ENCODE measurements around the gene ITGAD. TPM values are rescaled to one million over a fixed set of nuclear protein-coding genes. Genes with fewer than 3 reads are reported as not detected.

The ITGAD gene
- polyA plus RNA-seq, 2 of the 4 experiments (the other 2 are of a cell fraction) = not detected

DNA sequence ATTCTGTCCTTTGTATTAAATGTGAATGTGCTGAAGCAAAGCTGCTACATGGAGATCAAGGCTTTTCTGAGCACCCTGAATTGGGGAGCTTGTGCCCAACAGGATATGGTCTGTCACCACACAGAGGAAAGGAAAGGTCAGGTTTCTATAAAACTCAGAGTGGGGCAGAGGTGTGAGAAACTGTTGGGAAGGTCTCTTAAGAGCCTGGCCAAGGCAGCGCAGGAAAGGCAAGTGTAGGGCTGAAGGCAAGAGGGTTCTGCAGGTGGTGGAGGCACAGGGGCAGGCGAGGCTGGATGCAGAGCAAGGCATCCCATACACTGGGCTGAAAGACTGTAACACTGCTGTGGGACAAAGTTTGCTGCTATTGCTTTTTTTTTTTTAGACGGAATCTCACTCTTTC, 26.9 kb downstream of the ITGAD start (continued):
- TF ChIP-seq HOXA7 (CRISPR knock-in tag; IDR thresholded peaks at IDR 0.05) = no peak
- no peak for TF ChIP-seq FOXS1 (CRISPR knock-in tag; IDR thresholded peaks at IDR 0.05)
- TF ChIP-seq SMC3 (IDR thresholded peaks at IDR 0.05) = no peak
- no peak for TF ChIP-seq FOSB (CRISPR knock-in tag; IDR thresholded peaks at IDR 0.05)
- TF ChIP-seq HOXB5 (CRISPR knock-in tag; IDR thresholded peaks at IDR 0.05) = no peak

DNA sequence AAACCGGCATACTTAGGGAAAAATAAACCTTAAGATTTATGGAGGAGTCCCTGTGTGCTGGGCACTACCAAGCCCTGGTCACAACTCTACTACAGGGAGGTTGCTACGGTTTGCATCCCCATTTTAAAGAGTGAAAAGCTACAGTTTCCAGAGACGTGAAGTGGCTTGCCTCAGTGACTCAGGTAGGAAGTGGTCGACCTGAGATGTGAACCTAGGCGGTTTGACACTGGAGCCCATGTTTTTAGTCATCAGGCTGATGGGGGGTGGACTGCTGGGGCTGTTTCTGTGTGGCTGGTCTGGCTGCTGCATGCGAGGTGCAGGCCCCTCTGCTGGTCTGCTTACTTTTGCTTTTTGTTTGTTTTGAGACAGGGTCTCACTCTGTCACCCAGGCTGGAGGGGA, 28.5 kb downstream of the ITGAD start:
- ATAC-seq (no peak), DNase-seq (ENCODE audit: low read depth in 1 of 2, low spot score in 1 of 2) (no peak), FAIRE-seq (no peak)
- H3K4me2 ChIP-seq = no peak overlapping the region
- TF ChIP-seq CEBPB (IDR thresholded peaks at IDR 0.05) (no peak), SREBF2 (IDR thresholded peaks at IDR 0.05) (no peak), BHLHE40 (IDR thresholded peaks at IDR 0.05; ENCODE audit: low read depth, low read length) (no peak), MYC (IDR thresholded peaks at IDR 0.05; ENCODE audit: borderline replicate concordance, low read length) (no peak), GATA3 (IDR thresholded peaks at IDR 0.05; ENCODE audit: borderline replicate concordance) (no peak), KDM5A (IDR thresholded peaks at IDR 0.05) (no peak), ZFP36 (IDR thresholded peaks at IDR 0.05; ENCODE audit: borderline replicate concordance, partially characterized antibody) (no peak), ZC3H11A (IDR thresholded peaks at IDR 0.05) (no peak), MAZ (IDR thresholded peaks at IDR 0.05; ENCODE audit: borderline replicate concordance, low read depth, low read length) (no peak), HDAC2 (IDR thresholded peaks at IDR 0.05) (no peak), RNF2 (IDR thresholded peaks at IDR 0.05; ENCODE audit: borderline replicate concordance, low read depth) (no peak)
- TF ChIP-seq, protein P1, sequence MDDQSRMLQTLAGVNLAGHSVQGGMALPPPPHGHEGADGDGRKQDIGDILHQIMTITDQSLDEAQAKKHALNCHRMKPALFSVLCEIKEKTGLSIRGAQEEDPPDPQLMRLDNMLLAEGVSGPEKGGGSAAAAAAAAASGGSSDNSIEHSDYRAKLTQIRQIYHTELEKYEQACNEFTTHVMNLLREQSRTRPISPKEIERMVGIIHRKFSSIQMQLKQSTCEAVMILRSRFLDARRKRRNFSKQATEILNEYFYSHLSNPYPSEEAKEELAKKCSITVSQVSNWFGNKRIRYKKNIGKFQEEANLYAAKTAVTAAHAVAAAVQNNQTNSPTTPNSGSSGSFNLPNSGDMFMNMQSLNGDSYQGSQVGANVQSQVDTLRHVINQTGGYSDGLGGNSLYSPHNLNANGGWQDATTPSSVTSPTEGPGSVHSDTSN (IDR thresholded peaks at IDR 0.05) = no peak
- TF ChIP-seq, protein P2, sequence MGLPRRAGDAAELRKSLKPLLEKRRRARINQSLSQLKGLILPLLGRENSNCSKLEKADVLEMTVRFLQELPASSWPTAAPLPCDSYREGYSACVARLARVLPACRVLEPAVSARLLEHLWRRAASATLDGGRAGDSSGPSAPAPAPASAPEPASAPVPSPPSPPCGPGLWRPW (IDR thresholded peaks at IDR 0.05) = no peak
- H3K4me1 ChIP-seq = no peaks in the 10 kb centered on the region
- CTCF ChIA-PET = interaction anchor here (0.6 to 1.7 kb wide), 3 partner anchors 10 to 206 kb away, joined by 3 to 6 read pairs (median 4); partner anchors contain the start of gene ZNF843
- no peak overlapping the region for H3K27ac ChIP-seq
- H3K9me3 ChIP-seq = peaks cover 11% of the 10 kb centered on the region; the same call in 2 of the 3 replicates
- POLR2A ChIA-PET = interaction anchor here (0.7 kb wide), 1 partner anchor 63 kb away, joined by 3 read pairs; no protein-coding TSS in a partner anchor
- 13% methylated on average over 6 of the region's 6 CpGs for WGBS (ENCODE audit: missing lambda C conversion rate)
- H3K4me3 ChIP-seq = no peak overlapping the region

DNA sequence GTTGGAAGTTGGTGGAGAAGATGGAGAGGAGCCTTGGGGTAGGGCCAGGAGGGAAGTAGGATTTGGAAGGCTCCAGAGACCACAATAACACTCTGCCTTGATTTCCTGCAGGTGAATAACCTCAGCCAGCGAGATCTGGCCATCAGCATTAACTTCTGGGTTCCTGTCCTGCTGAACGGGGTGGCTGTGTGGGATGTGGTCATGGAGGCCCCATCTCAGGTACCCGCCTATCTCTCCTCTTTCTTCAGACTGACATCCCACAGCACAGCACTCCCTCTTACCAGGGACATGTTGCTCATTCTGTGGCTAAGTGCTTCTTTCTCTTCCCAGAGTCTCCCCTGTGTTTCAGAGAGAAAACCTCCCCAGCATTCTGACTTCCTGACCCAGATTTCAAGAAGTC, 30.1 kb downstream of the ITGAD start:
- no peak for FAIRE-seq

DNA sequence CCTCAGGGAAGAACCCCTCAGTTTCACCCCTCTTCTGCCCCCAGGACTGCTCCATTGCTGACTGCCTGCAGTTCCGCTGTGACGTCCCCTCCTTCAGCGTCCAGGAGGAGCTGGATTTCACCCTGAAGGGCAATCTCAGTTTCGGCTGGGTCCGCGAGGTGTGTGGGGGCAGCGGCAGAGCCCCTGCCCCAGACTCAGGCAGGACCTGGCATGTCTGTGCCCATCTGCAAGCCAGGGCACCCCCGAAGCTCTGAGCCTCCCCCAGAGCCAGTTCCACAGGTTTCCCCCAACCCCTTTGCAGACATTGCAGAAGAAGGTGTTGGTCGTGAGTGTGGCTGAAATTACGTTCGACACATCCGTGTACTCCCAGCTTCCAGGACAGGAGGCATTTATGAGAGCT, 30.7 kb downstream of the ITGAD start:
- FAIRE-seq = no peak
- ChIA-PET POLR2A (no interaction called here), CTCF (interaction anchor here (1.6 kb wide), 1 partner anchor 19 kb away, joined by 4 read pairs; the partner anchor contains the start of gene ZNF843)
- TF ChIP-seq MYC (IDR thresholded peaks at IDR 0.05; ENCODE audit: borderline replicate concordance, low read length) (no peak), HDAC2 (IDR thresholded peaks at IDR 0.05) (no peak), EHF (CRISPR knock-in tag; IDR thresholded peaks at IDR 0.05) (no peak), RFX5 (IDR thresholded peaks at IDR 0.05) (no peak), RCOR1 (IDR thresholded peaks at IDR 0.05; ENCODE audit: low read depth, low read length) (no peak)
- TF ChIP-seq, protein P3, sequence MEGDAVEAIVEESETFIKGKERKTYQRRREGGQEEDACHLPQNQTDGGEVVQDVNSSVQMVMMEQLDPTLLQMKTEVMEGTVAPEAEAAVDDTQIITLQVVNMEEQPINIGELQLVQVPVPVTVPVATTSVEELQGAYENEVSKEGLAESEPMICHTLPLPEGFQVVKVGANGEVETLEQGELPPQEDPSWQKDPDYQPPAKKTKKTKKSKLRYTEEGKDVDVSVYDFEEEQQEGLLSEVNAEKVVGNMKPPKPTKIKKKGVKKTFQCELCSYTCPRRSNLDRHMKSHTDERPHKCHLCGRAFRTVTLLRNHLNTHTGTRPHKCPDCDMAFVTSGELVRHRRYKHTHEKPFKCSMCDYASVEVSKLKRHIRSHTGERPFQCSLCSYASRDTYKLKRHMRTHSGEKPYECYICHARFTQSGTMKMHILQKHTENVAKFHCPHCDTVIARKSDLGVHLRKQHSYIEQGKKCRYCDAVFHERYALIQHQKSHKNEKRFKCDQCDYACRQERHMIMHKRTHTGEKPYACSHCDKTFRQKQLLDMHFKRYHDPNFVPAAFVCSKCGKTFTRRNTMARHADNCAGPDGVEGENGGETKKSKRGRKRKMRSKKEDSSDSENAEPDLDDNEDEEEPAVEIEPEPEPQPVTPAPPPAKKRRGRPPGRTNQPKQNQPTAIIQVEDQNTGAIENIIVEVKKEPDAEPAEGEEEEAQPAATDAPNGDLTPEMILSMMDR (IDR thresholded peaks at IDR 0.05) = no peak
- TF ChIP-seq, protein P4, sequence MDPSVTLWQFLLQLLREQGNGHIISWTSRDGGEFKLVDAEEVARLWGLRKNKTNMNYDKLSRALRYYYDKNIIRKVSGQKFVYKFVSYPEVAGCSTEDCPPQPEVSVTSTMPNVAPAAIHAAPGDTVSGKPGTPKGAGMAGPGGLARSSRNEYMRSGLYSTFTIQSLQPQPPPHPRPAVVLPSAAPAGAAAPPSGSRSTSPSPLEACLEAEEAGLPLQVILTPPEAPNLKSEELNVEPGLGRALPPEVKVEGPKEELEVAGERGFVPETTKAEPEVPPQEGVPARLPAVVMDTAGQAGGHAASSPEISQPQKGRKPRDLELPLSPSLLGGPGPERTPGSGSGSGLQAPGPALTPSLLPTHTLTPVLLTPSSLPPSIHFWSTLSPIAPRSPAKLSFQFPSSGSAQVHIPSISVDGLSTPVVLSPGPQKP (IDR thresholded peaks at IDR 0.05; ENCODE audit: low read depth, low read length) = no peak
- TF ChIP-seq, protein P5, sequence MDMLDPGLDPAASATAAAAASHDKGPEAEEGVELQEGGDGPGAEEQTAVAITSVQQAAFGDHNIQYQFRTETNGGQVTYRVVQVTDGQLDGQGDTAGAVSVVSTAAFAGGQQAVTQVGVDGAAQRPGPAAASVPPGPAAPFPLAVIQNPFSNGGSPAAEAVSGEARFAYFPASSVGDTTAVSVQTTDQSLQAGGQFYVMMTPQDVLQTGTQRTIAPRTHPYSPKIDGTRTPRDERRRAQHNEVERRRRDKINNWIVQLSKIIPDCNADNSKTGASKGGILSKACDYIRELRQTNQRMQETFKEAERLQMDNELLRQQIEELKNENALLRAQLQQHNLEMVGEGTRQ (IDR thresholded peaks at IDR 0.05) = no peak
- 50% methylated on average over 9 of the region's 12 CpGs for WGBS (ENCODE audit: missing lambda C conversion rate)
- Histone ChIP-seq H3K9me3 (peaks cover 11% of the 10 kb centered on the region; the same call in 2 of the 3 replicates), H3K4me2 (no peak overlapping the region), H3K27ac (no peak overlapping the region), H3K4me3 (no peak overlapping the region), H3K4me1 (no peaks in the 10 kb centered on the region)
- DNase-seq (ENCODE audit: low read depth in 1 of 2, low spot score in 1 of 2) = no peak
- ATAC-seq = no peak

More for the DNA sequence above, 30.1 kb downstream of the ITGAD start:
- DNase-seq (ENCODE audit: low read depth in 1 of 2, low spot score in 1 of 2) (no peak), ATAC-seq (no peak)
- ChIA-PET POLR2A (no interaction called here), CTCF (interaction anchor here (1.6 kb wide), 1 partner anchor 20 kb away, joined by 4 read pairs; the partner anchor contains the start of gene ZNF843)
- WGBS (ENCODE audit: missing lambda C conversion rate) = 17% methylated on average over 3 of the region's 3 CpGs
- Histone ChIP-seq H3K4me3 (no peak overlapping the region), H3K27ac (no peak overlapping the region), H3K9me3 (peaks cover 11% of the 10 kb centered on the region; the same call in 2 of the 3 replicates), H3K4me2 (no peak overlapping the region), H3K4me1 (no peaks in the 10 kb centered on the region)
- TF ChIP-seq, protein P6, sequence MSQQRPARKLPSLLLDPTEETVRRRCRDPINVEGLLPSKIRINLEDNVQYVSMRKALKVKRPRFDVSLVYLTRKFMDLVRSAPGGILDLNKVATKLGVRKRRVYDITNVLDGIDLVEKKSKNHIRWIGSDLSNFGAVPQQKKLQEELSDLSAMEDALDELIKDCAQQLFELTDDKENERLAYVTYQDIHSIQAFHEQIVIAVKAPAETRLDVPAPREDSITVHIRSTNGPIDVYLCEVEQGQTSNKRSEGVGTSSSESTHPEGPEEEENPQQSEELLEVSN (IDR thresholded peaks at IDR 0.05; ENCODE audit: borderline replicate concordance, low read depth) = no peak
- TF ChIP-seq SMC3 (IDR thresholded peaks at IDR 0.05) = no peak
